Endothelial cell of umbilical vein (primary cell): Measurements from ENCODE around the gene C15orf62. TPM values are rescaled to one million over a fixed set of nuclear protein-coding genes. Genes with fewer than 3 reads are reported as not detected.

Source experiments
- BruUV-seq: library from RNA; stranded (reverse); fragments of 400-500 nt; replicated peaks from 2 replicates; lab custom pipeline; 2021; lab: Mats Ljungman, UMichigan
- CTCF ChIA-PET: fragments of 300-600, 350-600 bp; sonication (Branson Sonifier 250); formaldehyde crosslinking; loops from one replicate; lab custom pipeline; 2021; ENCODE audit warnings: antibody characterized with exemption, inconsistent platforms; lab: Charles Lee
- POLR2A ChIA-PET: fragments of 300-600, 350-600 bp; sonication (Branson Sonifier 250); formaldehyde crosslinking; loops from one replicate; lab custom pipeline; 2021; ENCODE audit warnings: antibody characterized with exemption, inconsistent platforms; lab: Charles Lee
- DNase-seq: peaks from one replicate; pipeline ENCODE4 v3.0.0-alpha.2; 2011; ENCODE audit warnings: low read depth, low spot score
- FAIRE-seq: peaks from 2 replicates; lab custom pipeline; 2011; peaks lifted over from hg19 to GRCh38; lab: Jason Lieb, UNC
- H2AFZ ChIP-seq: 2 replicates; pipeline ENCODE4 v1.6.0; 2012; ENCODE audit warnings: low read depth, low read length, control low read depth, inconsistent platforms
- H3K27ac ChIP-seq: 2 replicates; pipeline ENCODE4 v1.5.1; 2011; ENCODE audit warnings: low read depth, mild to moderate bottlenecking, control low read depth, low read length, moderate library complexity; ENCODE audit not compliant: insufficient read depth
- H3K27me3 ChIP-seq, 2 experiments: 2 replicates each; pipeline versions ENCODE4 v1.6.0 to v1.6.1; 2011; ENCODE audit warnings: low read length in 2 of 2, mixed read lengths in 1 of 2; ENCODE audit not compliant: control insufficient read depth in 2 of 2, insufficient read depth in 2 of 2
- H3K36me3 ChIP-seq, 2 experiments: 2 replicates in 1 of 2; 3 replicates in 1 of 2; pipeline ENCODE4 v1.5.1; 2011; ENCODE audit warnings: low read length in 2 of 2, mild to moderate bottlenecking in 1 of 2, moderate library complexity in 1 of 2; ENCODE audit not compliant: control insufficient read depth in 2 of 2, insufficient read depth in 2 of 2; ENCODE audit errors: extremely low read depth in 1 of 2
- H3K4me1 ChIP-seq: 3 replicates; pipeline ENCODE4 v1.5.1; 2011; ENCODE audit warnings: mild to moderate bottlenecking, low read length; ENCODE audit not compliant: control insufficient read depth, insufficient read depth; ENCODE audit errors: extremely low read depth
- H3K4me2 ChIP-seq: 2 replicates; pipeline ENCODE4 v1.6.1; 2011; ENCODE audit warnings: low read length, control low read depth, mixed read lengths; ENCODE audit not compliant: insufficient read depth
- H3K4me3 ChIP-seq, 3 experiments: fragments of 200-600 bp in 1 of 3; sonication (generic), shearing (Covaris generic) in 1 of 3; replicated peaks in 1 of 3; 2 replicates each; pipeline ENCODE4 v1.5.1; 2011 to 2016; ENCODE audit warnings: control low read depth in 3 of 3, low read length in 3 of 3, mild to moderate bottlenecking in 2 of 3, inconsistent platforms in 1 of 3, low read depth in 1 of 3, moderate library complexity in 1 of 3; ENCODE audit not compliant: insufficient read depth in 1 of 3
- H3K79me2 ChIP-seq: 2 replicates; pipeline ENCODE4 v1.6.0; 2012; ENCODE audit warnings: low read length, inconsistent platforms; ENCODE audit not compliant: control insufficient read depth, insufficient read depth
- H3K9ac ChIP-seq: replicated peaks from 2 replicates; pipeline ENCODE3; 2011; ENCODE audit warnings: low read length, control low read depth; ENCODE audit not compliant: insufficient read depth; ENCODE audit errors: extremely low read depth
- H3K9me1 ChIP-seq: replicated peaks from 3 replicates; pipeline ENCODE4 v1.6.0; 2011; ENCODE audit warnings: mild to moderate bottlenecking, low read length; ENCODE audit not compliant: control insufficient read depth, insufficient read depth; ENCODE audit errors: extremely low read depth
- H3K9me3 ChIP-seq: replicated peaks from 2 replicates; pipeline ENCODE4 v1.5.1; 2012; ENCODE audit warnings: low read length, inconsistent platforms; ENCODE audit not compliant: control insufficient read depth, insufficient read depth
- H4K20me1 ChIP-seq: replicated peaks from 2 replicates; pipeline ENCODE3; 2011; ENCODE audit warnings: mild to moderate bottlenecking, low read length; ENCODE audit not compliant: control insufficient read depth, insufficient read depth; ENCODE audit errors: extremely low read depth
- EZH2 ChIP-seq: IDR thresholded peaks from 2 replicates; pipeline ENCODE4 v1.6.1; 2012; ENCODE audit warnings: borderline replicate concordance, low read depth, mild to moderate bottlenecking, moderate library complexity, low read length, inconsistent platforms; ENCODE audit not compliant: severe bottlenecking
- FOS ChIP-seq: IDR thresholded peaks from 2 replicates; pipeline ENCODE4 v1.6.1; 2011; ENCODE audit warnings: mild to moderate bottlenecking, low read length, moderate library complexity, borderline replicate concordance; ENCODE audit not compliant: insufficient read depth
- GATA2 ChIP-seq: IDR thresholded peaks from 2 replicates; pipeline ENCODE4 v1.7.0; 2011; ENCODE audit warnings: low read depth, mild to moderate bottlenecking, moderate library complexity, mixed read lengths, low read length; ENCODE audit not compliant: insufficient read length, insufficient read depth
- JUN ChIP-seq: IDR thresholded peaks from 2 replicates; pipeline ENCODE4 v1.6.1; 2011; ENCODE audit warnings: borderline replicate concordance, low read depth; ENCODE audit not compliant: insufficient read length, insufficient read depth
- MYC ChIP-seq: IDR thresholded peaks from one replicate; pipeline ENCODE4 v1.6.1; 2011; ENCODE audit warnings: mild to moderate bottlenecking, low read depth, low read length
- POLR2A ChIP-seq: IDR thresholded peaks from 2 replicates; pipeline ENCODE4 v1.6.1; 2012; ENCODE audit warnings: low read depth, mild to moderate bottlenecking, control low read depth, low read length
- POLR2AphosphoS5 ChIP-seq: IDR thresholded peaks from 2 replicates; pipeline ENCODE4 v1.6.1; 2012; ENCODE audit warnings: low read depth, mild to moderate bottlenecking, control low read depth, low read length, moderate library complexity; ENCODE audit not compliant: insufficient read depth
- dilution Hi-C: fragments of 300-500 bp; cut with MboI; formaldehyde crosslinking; loops from one replicate; pipeline ENCODE4 v1.15.0; 2019; ENCODE audit warnings: low sequenced_read_pairs; ENCODE audit not compliant: extremely low pct_ligation_motif_present
- intact Hi-C: fragments of 100-400 bp; cut with micrococcal nuclease; formaldehyde crosslinking; loops from one replicate; pipeline ENCODE4 v1.10.0; 2022
- polyA plus RNA-seq, 4 experiments: library from polyadenylated mRNA; depleted of rRNA in 3 of 4; stranded (reverse) in 3 of 4; unstranded in 1 of 4; fragments of >200 nt; gene quantifications; 2 replicates each; pipeline versions ENCODE4 v1.2.1 to v1.2.3, GENCODE V29; 2011 to 2012; ENCODE audit warnings: missing spikeins in 1 of 4
- total RNA-seq: library from RNA; stranded (reverse); gene quantifications from 2 replicates; pipeline ENCODE4 v1.2.3, GENCODE V29; 2021
- TF ChIP-seq, protein P1 (sequence below), 2 donors: IDR thresholded peaks; 1 replicate in 1 of 2; 2 replicates in 1 of 2; pipeline ENCODE4 v1.5.1; 2011; ENCODE audit warnings: low read length in 2 of 2, mild to moderate bottlenecking in 2 of 2, moderate library complexity in 2 of 2, control low read depth in 1 of 2, inconsistent platforms in 1 of 2, low read depth in 1 of 2; ENCODE audit not compliant: insufficient read depth in 1 of 2; ENCODE audit errors: extremely low read depth in 1 of 2
- TF ChIP-seq, protein P2 (sequence below): IDR thresholded peaks from 2 replicates; pipeline ENCODE4 v1.6.1; 2011; ENCODE audit not compliant: insufficient read depth, insufficient read length

The C15orf62 gene
- total and polyA plus RNA-seq, 2 donors (not counting 3 experiments of a cell fraction or from before 2014, with no cell fraction given) = 0.12 to 0.38 TPM

DNA sequence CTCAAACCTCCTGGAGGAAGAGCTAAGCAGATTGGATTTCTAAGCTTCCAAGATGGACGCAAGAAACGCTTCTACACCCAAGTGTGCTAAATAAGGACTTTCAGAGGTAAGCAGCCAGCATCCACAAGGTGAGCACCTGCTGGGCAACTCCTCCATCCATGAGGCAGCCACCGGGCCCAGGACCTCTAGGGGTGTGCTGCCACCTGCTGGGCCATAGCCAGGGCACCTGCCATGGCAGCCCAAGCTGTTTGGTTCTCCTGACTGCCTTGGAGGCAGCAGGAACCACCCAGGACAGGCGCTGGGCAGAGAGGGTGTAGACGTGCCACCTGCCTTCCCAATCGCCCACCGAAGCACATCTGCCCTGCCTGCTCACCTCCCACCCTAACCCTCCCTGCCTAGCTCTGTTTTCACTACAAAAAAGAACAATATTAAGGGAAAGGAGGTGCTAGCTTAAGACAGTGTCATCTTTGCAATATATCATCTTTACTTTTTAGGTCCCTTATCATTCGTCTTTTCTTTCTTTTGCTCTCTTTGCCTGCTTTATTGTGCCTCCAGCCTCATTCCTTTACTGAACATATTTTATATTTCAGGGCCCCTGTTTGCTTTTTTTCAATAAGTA is 12.9 kb downstream of the C15orf62 start:
- H3K27ac ChIP-seq = no peak overlapping the region
- peaks cover 0 to 6% of the 10 kb centered on the region in 2 experiments for H3K36me3 ChIP-seq
- no peak overlapping the region for H3K9ac ChIP-seq
- ChIA-PET CTCF (interaction anchor here (0.6 to 1.9 kb wide), 28 partner anchors 9 to 263 kb away, joined by 3 to 39 read pairs (median 6); partner anchors contain the start of genes C15orf62, CCDC32, DNAJC17 and GCHFR), POLR2A (no interaction called here)
- H3K27me3 ChIP-seq = no peaks in the 10 kb centered on the region
- H3K9me1 ChIP-seq = no peaks in the 10 kb centered on the region
- DNase-seq = peak; percentile 63
- H3K79me2 ChIP-seq = peaks cover 9% of the 10 kb centered on the region
- TF ChIP-seq GATA2 = no peak
- TF ChIP-seq, protein P1, sequence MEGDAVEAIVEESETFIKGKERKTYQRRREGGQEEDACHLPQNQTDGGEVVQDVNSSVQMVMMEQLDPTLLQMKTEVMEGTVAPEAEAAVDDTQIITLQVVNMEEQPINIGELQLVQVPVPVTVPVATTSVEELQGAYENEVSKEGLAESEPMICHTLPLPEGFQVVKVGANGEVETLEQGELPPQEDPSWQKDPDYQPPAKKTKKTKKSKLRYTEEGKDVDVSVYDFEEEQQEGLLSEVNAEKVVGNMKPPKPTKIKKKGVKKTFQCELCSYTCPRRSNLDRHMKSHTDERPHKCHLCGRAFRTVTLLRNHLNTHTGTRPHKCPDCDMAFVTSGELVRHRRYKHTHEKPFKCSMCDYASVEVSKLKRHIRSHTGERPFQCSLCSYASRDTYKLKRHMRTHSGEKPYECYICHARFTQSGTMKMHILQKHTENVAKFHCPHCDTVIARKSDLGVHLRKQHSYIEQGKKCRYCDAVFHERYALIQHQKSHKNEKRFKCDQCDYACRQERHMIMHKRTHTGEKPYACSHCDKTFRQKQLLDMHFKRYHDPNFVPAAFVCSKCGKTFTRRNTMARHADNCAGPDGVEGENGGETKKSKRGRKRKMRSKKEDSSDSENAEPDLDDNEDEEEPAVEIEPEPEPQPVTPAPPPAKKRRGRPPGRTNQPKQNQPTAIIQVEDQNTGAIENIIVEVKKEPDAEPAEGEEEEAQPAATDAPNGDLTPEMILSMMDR (IDR thresholded peaks at IDR 0.05; ENCODE audit: extremely low read depth in 1 of 2, insufficient read depth in 1 of 2, low read depth in 1 of 2, low read length in 2 of 2) = peak; percentile 61 to 88
- H3K4me3 ChIP-seq = no peak overlapping the region
- H3K4me2 ChIP-seq = no peak overlapping the region
- no peaks in the 10 kb centered on the region for H3K9me3 ChIP-seq
- no peaks in the 10 kb centered on the region for H4K20me1 ChIP-seq
- H3K4me1 ChIP-seq = peaks cover 11% of the 10 kb centered on the region
- H2AFZ ChIP-seq = no peak overlapping the region
- peak; percentile 73 for FAIRE-seq
- dilution Hi-C loops (no loop called here), intact Hi-C loops (loop anchor here (1.0 to 2.0 kb wide), 3 partner anchors 36 to 103 kb away; no protein-coding TSS in a partner anchor)
- BruUV-seq = no TSS peak

GRCh38 chr15:40785164-40785563 is 15.4 kb downstream of the C15orf62 start:
- TF ChIP-seq, protein P1 (IDR thresholded peaks at IDR 0.05; ENCODE audit: extremely low read depth in 1 of 2, insufficient read depth in 1 of 2, low read depth in 1 of 2, low read length in 2 of 2) = no peak
- TF ChIP-seq POLR2A = no peak
- no peak for TF ChIP-seq JUN
- TF ChIP-seq MYC = no peak
- TF ChIP-seq GATA2 = no peak
- TF ChIP-seq POLR2AphosphoS5 = no peak
- no peak for TF ChIP-seq EZH2
- TF ChIP-seq, protein P2, sequence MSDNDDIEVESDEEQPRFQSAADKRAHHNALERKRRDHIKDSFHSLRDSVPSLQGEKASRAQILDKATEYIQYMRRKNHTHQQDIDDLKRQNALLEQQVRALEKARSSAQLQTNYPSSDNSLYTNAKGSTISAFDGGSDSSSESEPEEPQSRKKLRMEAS = no peak
- no peak for TF ChIP-seq FOS
- POLR2A ChIA-PET = no interaction called here

More at GRCh38 chr15:40785164-40785563, 15.4 kb downstream of the C15orf62 start:
- DNase-seq (no peak), FAIRE-seq (no peak)
- no peaks in the 10 kb centered on the region for H3K36me3 ChIP-seq
- H3K79me2 ChIP-seq = peaks cover 11% of the 10 kb centered on the region
- intact Hi-C loops (loop anchor here (5.0 kb wide), 1 partner anchor 107 kb away; the partner anchor contains the start of gene VPS18), dilution Hi-C loops (no loop called here)
- no TSS peak for BruUV-seq
- H3K4me3 ChIP-seq = no peak overlapping the region
- H3K9me3 ChIP-seq = no peaks in the 10 kb centered on the region
- H2AFZ ChIP-seq = no peak overlapping the region
- H3K9me1 ChIP-seq = no peaks in the 10 kb centered on the region
- peaks cover 15% of the 10 kb centered on the region for H3K4me1 ChIP-seq
- H3K9ac ChIP-seq = no peak overlapping the region
- H3K27me3 ChIP-seq = no peaks in the 10 kb centered on the region
- no peak overlapping the region for H3K4me2 ChIP-seq
- H3K27ac ChIP-seq = no peak overlapping the region
- no peaks in the 10 kb centered on the region for H4K20me1 ChIP-seq
- CTCF ChIA-PET = interaction anchor here (0.7 to 3.2 kb wide), 15 partner anchors 9 to 109 kb away, joined by 3 to 21 read pairs (median 5); partner anchors contain the start of genes DNAJC17, RAD51, SPINT1 and VPS18
